22Rv1 (cell line): ENCODE measurements around the gene HLF.

ENCODE experiments used
- H3K27ac ChIP-seq: fragments of 450-650 bp; 2 replicates; pipeline ENCODE4 v1.5.1; 2017
- ZFX ChIP-seq: fragments of 450-650 bp; IDR thresholded peaks from 2 replicates; pipeline ENCODE4 v1.6.1; 2017; ENCODE audit warnings: antibody characterized with exemption, borderline replicate concordance
- TF ChIP-seq, protein P1 (sequence below): fragments of 450-650 bp; IDR thresholded peaks from 2 replicates; pipeline ENCODE4 v1.5.1; 2017; ENCODE audit warnings: mild to moderate bottlenecking

The HLF gene, protein sequence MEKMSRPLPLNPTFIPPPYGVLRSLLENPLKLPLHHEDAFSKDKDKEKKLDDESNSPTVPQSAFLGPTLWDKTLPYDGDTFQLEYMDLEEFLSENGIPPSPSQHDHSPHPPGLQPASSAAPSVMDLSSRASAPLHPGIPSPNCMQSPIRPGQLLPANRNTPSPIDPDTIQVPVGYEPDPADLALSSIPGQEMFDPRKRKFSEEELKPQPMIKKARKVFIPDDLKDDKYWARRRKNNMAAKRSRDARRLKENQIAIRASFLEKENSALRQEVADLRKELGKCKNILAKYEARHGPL

DNA sequence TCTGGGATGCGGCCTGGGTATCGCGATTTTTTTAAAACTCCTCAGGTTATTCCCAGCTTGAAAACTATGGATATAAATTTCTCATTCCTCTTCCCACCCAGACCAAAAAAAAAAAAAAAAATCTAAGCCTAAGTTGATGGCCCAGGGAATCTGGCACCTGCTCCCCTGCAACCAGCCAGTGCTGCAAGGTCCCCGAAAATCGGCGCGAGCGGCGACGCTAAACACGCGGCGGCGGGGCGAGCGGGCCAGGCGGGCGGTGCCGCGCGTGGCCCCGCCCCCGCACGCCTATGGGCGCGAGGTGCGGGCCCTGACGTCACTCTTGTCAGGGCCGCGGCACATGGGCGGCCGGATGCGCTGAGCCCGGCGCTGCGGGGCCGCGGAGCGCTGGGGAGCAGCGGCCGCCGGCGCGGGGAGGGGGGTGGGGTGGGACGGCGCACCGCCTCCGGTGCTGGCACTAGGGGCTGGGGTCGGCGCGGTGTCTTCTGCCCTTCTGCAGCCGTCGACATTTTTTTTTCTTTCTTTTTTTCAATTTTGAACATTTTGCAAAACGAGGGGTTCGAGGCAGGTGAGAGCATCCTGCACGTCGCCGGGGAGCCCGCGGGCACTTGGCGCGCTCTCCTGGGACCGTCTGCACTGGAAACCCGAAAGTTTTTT lies at the start of gene HLF:
Gene HLF, plus strand, starts transcription at position 316 of the 654 bp plus-strand sequence. CDS start 525 bp downstream, outside the sequence.
- TF ChIP-seq, protein P1, sequence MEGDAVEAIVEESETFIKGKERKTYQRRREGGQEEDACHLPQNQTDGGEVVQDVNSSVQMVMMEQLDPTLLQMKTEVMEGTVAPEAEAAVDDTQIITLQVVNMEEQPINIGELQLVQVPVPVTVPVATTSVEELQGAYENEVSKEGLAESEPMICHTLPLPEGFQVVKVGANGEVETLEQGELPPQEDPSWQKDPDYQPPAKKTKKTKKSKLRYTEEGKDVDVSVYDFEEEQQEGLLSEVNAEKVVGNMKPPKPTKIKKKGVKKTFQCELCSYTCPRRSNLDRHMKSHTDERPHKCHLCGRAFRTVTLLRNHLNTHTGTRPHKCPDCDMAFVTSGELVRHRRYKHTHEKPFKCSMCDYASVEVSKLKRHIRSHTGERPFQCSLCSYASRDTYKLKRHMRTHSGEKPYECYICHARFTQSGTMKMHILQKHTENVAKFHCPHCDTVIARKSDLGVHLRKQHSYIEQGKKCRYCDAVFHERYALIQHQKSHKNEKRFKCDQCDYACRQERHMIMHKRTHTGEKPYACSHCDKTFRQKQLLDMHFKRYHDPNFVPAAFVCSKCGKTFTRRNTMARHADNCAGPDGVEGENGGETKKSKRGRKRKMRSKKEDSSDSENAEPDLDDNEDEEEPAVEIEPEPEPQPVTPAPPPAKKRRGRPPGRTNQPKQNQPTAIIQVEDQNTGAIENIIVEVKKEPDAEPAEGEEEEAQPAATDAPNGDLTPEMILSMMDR, result no peak
- no peak for TF ChIP-seq ZFX

DNA sequence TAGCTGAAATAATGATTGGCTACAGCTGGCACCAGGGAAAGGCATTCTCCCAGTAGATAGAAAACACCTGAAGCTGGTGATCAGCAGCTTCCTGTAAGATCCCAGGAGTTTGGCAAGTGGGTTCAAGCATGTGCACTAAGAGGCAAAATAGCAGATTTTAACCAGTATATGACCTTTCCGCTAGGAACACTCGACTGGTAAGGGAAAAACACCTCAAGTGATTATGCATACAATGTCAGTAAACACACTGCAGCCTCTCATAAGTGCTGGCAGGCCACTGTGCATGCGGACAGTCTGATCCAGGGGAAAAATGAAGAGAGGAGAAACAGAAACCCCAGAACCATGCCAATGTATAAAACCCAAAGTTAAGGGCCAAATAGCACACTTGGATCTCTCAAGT lies 49.0 kb upstream of the HLF start:
- H3K27ac ChIP-seq, result no peak overlapping the region
- TF ChIP-seq, protein P1, result no peak
- TF ChIP-seq ZFX, result no peak

More for the DNA sequence above, at the start of gene HLF:
- no peak within 1 kb of the TSS for H3K27ac ChIP-seq

DNA sequence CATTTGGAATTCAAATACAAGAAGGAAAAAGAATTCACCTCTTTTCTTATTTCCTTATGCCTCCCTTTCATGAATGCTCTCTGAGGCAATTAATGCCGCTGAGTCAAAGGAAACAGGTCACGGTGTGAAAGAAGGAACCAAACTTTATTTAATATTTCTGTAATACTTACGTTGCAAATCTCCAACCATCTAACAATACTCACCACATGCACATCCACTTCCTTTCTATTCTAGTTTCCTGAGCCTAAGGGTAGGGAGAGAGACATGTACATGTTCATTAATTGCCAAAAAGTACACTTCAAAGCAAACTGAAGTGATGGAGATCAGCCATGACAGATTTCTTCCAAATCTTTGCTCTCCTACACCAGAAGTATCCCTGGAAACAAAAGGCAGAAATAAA lies 47.9 kb upstream of the HLF start:
- no peak overlapping the region for H3K27ac ChIP-seq
- TF ChIP-seq, protein P1, result no peak
- no peak for TF ChIP-seq ZFX

DNA sequence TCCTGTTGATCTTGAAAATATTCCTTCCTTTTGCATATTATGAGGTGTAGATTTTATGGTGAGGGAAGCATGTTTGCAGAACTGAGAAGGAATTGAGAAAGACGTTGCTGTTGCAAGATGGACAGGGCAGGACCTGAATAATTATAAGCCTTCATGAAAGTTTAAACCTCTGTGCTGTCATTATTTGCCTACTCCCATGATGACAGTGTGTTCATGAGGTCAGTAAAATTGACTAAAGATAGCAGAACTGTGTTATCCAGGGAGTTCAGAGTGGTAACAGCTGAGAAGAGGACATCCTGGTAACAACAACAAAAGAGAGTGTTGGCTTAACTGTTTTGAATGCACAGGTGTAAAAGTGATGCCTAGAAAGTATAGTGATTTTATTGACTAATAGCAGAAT lies 45.3 kb upstream of the HLF start:
- no peak for TF ChIP-seq ZFX
- TF ChIP-seq, protein P1, result no peak
- no peak overlapping the region for H3K27ac ChIP-seq

DNA sequence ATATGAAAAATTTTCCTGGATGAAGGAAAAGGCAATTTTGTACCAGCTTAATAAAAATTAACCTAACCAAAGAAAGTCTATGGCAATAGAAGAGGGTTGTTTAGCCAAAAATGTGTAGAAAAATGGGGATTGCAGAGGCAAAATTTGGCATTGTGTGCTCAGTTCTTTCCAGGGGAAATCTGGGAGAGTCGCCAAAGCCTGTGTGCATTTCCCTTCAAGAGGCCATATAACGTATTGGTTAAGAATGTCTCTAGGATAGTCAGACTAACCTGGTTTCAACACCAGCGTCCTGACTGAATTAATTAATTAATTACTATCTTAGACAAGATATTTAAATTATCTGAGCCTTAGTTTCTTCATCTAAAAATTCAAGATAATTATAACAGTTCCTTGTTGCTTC lies 44.8 kb upstream of the HLF start:
- TF ChIP-seq, protein P1, result no peak
- TF ChIP-seq ZFX, result no peak
- H3K27ac ChIP-seq, result no peak overlapping the region

DNA sequence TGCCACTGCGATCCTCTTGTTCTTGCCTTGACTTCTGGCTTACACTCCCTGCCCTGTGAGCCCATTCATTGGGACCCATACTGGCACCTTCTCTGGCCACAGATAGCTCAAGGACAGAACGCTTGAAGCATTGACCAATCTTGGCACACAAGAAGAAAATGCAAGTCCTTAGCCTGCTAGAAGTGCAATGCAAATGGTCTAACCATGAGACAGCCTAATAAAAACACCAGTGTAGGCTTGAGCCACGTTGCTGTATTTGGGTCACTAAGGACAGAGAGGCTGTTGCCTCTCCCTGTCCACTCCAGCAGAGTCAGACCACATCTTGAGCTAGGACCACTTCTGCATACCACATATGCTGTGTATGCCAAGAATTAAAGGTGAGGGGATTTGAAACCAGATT lies 41.2 kb upstream of the HLF start:
- H3K27ac ChIP-seq, result no peak overlapping the region
- TF ChIP-seq ZFX, result no peak
- TF ChIP-seq, protein P1, result no peak

DNA sequence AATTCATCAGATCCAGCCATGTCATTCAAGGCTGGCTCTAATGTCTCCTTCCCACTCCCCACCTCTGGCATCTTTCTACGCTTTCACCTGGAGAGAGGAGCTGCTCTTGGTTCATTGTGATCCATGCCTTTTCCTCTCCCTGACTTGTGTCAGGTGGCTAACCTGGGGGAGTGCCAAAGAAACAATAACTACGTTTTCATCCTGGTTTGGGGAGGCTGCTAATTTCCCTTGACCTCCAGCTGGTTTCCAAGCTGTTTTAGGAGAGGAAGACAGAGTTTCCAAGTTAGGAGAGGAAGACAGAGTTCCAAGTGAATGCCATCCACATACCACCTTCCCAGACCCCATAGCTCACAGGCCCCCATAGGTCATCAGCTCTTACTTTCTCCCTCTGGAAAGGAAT lies 40.0 kb upstream of the HLF start:
- TF ChIP-seq ZFX, result no peak
- TF ChIP-seq, protein P1, result no peak

More for the DNA sequence above, 40.0 kb upstream of the HLF start:
- H3K27ac ChIP-seq, result no peak overlapping the region
